CD1c-positive myeloid dendritic cell (primary cell): ENCODE measurements around the gene ENTPD8.
"Not testable (repeated sequence)": the region's sequence is repeated elsewhere in the genome, so short reads cannot be mapped to it uniquely, and the experiment has no call there.

Experiments used
- DNase-seq: peaks from one replicate; pipeline ENCODE4 v3.0.0-alpha.2; 2016; ENCODE audit errors: extremely low spot score

The ENTPD8 gene

DNA sequence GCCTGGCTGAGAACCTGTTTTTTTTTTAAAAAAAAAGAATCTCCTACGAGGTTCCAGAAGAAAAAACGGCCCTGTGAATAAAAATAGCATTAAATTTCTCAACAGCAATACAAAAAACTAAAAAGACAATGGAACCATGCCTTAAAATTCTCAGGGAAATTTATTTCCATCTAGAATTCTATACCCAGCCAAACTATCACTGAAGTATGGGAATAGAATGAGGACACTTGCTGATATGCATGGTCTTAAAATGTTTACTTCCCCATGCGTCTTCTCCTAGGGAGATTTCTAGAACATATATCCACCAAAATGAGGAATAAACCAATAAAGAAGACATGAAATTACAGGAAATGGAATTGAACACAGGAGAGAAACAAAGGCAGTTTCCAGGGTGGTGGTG, 34.5 kb upstream of the ENTPD8 start:
- DNase-seq = no peak

DNA sequence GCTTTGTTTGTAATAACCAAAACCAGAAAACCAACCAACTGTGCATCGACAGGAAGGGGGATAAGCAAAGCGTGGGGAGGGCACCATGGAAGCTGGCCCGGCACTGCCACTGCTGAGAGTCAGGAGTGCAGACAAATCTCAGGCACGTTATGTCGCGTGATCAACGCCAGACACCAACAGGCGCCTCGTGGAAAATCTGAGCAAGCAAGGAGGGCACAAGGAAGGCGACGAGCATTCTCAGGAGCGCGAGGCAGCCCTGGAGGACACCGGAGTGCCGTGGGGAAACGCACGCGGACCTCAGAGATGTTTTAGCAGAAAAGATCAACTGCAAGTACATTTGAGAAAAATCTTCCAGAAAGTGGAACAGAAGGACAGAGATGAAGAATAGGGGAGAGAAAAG, 33.1 kb upstream of the ENTPD8 start:
- no peak for DNase-seq

DNA sequence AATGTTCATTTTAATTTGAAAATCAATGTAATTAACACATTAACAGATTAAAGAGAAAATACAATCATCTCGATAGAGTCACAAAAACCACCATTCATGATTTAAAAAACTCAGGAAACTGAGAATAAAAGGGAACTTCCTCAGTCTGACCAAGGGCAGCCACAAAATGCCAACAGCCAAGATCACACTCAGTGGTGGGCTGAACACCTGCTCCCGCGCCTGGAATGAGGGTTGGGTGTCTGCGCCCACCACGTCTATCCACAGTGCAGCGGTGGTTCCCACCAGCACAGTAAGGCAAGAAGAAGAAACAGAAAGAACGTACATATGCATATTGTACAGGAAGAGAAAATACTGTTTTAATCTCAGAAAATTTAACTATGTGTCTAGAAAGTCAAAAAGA, 29.6 kb upstream of the ENTPD8 start:
- peak; percentile 18 for DNase-seq

DNA sequence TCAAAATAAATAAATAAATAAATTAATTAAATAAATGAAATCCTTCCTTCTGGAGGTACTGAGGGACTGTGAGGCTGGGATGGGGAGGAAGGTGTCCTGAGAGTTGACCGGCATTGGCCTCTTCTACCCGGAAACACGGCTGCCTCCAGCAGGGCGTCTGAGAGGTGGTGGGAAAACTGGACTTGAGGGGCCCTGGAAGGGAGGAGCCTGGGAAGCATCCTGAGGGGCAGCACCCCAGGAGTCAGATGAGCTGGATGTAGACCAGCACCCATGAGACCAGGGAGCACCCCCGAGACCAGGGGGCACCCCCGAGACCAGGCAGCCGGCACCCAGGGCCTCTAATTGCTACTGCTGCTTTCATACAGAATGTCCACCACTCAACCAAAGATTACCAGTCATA, 26.7 kb upstream of the ENTPD8 start:
- DNase-seq = no peak

DNA sequence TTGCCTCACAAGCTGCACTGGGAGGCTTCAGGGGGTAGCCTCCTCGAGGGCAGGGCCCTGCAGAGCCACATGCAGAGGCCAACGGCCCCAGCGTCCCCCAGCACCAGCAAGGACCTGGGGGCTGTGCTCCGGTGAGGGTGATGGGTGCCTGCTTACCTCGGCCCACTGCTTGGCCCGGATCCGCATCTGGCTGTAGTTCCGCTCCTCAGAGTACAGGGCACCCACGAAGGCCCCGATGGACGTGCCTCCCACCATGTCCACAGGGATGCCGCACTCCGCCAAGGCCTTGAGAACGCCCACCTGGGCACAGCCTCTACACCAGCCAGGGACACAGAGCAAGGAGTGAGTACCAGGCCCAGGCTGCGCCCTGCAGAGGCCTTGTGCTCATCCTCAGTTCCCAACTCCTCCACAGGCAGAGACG, 26.0 kb upstream of the ENTPD8 start:
- no peak for DNase-seq

DNA sequence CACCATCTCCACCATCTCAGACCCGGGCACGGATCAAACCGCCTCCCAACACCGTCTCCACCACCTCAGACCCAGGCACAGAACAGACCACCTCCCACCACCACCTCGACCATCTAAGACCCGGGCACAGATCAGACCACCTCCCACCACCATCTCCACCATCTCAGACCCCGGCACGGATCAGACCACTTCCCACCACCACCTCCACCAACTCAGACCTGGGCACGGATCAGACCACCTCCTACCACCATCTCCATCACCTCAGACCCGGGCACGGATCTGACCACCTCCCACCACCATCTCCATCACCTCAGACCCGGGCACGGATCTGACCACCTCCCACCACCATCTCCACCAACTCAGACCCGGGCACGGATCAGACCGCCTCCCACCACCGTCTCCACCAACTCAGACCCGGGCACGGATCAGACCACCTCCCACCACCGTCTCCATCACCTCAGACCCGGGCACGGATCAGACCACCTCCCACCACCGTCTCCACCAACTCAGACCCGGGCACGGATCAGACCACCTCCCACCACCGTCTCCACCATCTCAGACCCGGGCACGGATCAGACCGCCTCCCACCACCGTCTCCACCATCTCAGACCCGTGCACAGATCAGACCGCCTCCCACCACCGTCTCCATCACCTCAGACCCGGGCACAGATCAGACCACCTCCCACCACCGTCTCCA, 25.4 kb upstream of the ENTPD8 start:
- not testable (repeated sequence) for DNase-seq

DNA sequence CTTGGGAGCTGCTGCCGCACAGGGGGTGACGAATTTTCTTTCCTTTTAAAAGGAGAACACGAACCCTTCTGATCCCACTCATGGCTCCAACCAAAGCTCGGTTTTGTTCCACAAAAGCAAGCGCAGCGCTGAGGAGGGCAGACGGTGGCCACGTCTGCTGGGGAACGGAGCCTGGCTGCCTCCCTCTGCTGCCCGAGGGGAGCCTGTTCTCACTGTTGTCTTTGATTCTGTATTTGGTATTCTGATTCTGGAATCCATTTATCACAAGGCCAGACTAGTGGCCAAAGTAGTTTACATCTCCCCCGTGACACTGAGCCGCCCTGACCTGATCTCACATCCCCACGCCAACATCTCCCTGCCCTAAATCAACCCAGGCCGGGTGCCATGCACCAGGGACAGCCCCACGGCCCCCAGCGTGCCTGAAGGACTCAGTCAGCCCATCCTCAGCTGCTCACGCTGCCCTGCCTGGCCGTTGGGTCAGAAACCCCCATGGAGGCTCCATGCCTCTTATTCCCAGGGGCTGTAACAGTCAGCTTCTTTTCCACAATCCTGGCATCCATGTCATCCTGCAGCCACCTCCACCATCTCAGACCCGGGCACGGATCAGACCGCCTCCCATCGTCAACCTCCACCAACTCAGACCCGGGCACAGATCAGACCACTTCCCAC, 24.7 kb upstream of the ENTPD8 start:
- no peak for DNase-seq

DNA sequence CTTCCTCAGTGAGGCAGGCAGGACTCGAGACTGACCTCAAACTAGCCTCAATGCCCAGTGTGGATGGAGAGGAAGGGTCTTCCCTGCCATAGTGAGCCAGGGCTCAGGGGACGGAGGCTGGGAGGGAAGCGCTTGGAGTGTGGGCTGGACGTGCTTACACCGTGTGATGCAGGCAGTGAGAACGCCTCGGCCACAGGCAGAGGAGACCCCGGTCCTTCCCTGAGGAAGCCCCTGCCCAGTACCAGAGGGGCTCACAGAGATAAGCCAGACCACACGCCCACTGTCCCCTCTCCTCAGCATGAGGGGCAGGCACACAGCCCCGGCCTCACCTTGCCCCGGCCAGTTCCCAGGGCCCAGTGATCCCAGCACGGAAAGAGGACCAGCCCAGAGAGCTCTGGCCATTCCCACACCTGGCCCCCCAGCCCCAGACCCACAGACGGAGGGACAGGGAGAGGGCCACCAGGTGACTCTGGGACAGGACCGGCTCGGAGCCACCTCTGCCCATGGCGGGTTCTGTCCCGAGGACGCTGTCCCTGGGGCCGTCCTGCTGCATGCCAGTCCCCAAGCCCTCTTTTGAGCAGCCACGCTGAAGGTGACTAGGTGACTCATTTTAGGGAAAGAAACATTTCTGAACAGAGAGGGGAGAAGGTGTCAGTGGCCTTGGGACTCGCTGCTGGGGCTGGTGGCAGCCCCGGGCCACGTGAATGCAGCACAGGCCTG, 24.0 kb upstream of the ENTPD8 start:
- DNase-seq = no peak

DNA sequence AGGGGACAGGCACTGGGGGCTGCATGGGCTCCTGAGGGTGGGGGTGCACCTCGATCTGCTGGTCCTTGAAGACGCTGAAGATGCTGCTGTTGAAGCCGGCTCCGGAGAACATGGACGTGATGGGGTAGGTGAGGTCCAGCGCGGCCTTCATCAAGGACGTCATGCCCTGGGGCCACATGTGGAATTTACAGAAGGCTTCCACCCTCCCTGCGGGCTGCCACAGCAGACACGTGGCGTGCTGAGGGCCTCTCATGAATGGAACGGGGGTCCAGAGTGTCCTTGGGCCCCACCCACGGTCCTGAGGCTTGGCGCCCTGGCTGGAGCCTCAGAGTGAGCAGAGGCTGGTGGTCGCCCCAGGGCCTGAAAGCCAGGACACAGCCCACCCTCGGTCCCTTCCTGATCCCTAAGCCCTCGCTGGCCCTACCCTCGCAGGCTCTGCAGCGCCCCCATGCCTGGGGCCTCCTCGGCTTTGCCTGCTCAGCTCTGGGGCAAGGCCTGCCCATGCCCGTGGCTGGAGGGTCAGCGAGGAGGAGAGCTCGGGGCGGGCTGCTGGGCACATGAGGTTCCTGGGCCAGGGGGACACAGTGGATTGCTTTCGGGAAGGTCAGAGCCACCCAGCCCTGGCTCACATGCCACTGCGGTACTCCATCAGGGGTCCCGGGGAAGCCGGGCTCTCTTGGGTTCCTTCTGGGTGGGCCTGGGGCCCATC, 23.3 kb upstream of the ENTPD8 start:
- DNase-seq = no peak

DNA sequence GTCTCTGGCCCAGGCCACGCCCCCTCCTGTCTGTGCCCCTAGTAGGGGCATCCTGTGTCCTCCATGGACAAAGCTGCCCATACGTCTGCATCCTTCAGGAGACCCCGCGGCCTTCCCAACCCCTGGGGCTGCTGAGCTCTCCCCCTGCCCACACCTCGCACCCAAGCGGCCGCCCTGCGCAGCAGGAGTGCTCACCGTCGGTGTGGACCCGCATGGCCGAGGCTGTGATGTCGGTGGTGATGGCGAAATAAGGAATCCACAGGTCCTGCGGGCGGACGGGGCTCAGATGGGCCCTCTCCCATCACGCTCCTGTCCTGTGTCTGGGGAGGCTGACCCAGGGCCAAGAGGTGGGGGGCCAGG, 22.8 kb upstream of the ENTPD8 start:
- DNase-seq = no peak

DNA sequence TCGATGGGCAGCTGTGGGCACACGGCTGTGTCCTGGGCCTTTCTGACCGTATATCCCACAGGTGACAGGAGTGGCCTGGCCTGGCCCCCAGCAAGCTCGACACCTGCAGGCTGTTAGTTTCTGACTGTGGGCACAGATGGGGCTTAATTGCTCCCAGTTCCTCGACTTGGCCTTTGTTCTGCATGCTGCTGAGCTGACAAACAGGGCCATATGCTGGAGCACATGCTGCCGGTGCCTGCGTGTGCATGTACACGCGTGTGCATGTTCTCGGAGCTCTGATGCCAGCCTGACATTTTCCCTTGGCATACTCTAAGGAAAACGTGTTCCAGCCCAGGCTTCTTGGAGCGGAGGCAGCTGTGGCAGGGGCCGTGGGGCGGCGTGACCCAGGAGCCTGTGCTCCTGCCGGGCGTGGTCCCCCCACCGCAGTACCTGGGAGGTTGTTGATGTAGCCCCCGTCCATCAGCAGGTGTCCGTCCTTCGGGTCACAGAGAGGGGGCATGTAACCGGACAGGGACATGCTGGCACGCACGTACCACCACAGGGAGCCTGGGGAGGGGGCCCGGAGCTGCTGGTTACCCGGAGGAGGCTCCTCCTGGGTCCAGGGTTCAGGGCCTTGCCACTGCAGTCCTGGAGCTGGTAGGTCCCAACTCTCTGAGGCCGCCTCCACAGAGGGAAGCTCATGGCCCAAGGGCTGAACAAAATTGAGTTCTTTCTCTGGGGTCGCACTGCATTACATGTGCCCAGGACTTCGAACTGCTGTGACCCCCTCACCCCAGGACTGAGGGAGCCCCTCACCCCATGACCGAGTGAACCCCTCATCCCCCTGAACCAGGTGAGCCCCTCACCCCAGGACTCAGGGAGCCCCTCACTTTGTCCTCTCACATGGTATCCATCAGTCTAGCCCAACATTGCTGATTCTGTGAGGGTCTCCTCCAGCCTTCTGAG, 22.1 kb upstream of the ENTPD8 start:
- DNase-seq = no peak

DNA sequence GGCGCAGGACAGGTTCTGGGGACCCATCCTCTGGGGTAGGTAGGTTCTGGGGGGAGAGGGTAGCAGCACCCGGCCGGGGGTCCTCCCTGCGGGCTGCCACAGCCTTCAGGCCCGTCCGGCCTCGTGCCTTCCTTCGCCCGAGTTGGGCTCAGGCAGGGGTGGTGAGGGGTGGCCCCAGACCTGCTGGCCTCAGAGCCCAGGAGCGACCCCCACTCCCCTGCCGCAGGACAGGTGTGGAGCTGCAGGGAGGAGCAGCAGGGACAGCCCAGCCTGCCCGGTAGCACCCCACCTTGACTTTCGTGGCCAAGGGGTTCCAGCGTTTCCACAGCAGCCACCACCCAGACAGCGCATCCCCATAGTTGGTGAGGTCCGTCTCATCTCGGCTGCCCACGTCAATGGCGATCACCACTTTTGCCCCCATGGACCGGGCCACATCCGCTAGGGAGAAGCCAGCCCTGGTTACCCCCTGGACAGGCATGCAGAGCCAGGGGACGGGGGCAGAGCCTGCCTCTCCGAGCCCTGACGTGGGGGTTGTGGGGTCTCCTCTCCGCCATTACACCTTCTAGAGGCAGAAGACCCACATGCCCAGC, 21.3 kb upstream of the ENTPD8 start:
- no peak for DNase-seq

DNA sequence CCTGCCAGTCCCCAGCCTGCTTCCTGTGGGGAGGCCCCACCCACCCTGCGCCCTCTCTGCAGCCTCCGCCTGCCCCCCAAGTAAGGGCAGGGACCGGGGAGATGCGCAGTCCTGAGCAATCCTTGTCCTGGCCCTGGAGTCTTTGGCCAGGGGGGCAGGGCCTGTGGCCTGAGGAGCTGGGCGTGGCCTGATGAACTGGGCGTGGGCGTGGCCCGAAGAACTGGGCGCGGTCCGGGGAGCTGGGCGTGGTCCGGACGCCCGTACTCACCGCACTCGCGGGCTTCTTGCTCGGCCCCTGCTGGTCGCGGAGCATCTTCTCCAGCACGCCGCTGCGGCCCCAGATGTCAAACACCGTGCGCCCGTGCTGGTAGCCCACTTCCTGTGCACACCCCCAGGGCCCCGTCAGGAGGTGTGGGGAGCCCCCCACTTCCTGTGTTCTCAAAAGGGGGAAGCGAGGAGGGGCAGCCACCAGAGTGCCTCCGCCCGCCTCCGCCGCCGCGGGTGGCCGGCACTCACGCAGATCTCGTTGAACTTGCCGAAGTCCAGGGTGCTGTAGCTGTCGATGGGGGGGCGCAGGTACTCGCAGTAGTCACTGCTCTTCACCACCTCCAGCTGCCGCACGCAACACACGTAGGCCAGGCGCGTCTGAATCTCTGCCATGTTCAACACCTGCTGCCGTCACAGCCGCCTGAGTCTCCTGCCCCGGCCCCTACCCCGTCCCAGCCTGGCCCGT, 20.7 kb upstream of the ENTPD8 start:
- peak; percentile 93 for DNase-seq

DNA sequence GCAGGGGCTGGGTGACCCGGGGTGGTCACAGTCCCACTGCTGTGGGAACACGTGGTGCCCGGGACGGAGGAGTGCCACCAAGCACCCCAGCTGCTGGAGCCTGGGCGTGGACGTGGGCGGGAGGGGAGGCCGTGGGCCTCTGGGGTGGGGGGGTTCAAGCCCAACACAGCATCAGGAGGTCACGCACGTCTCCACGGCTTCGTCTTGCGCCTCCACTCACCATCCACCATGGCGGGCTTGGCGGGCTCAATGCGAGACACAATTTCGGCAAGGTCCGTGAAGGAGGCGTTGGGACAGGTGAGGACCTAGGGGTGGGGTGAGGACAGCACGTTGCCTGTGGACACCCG, 20.1 kb upstream of the ENTPD8 start:
- DNase-seq = no peak

DNA sequence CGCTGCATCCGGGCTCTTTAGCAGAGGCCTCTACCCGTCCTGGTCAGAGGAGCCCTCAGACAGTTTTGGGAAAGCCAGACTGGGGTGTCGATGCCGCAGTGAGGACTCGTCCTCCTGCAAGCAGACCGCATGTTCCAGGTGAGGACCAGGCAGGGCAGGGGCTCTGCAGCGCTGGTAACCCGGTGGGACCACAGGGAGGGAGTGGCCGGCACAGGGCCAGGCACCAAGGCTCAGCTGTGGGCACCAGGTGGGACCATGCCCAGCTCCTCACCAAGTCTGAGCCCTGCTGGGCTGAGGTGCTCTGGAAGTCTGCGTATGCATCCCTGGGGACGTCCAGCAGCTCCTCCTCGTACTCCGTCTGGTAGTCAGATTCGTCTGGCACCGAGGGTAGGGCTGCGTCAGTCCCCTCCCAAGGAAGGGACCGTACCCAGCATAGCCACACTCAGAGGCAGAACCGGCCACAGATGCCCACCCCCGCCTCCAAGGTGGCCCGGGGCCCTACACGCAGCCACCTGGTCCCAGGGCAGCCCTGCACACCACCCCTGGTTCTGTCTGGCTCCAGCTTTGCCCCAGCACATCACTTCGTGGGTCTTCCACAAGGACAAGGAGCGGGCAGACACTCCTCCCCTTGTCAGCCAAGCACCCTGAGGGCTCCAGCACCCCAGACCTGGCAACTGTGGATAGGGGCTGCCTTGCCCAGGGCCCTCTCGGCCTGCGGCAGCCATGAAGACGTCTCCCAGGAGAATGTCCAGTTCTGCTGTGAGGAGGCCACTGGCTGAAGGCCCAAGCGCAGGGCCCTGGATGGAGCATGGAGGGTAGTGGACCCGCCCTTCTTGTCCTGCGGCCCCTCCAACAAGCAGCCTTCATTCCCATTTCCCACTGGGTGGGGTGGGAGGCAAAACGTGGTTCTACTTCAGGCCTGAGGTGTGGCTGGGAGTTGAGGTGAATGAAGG, 19.5 kb upstream of the ENTPD8 start:
- DNase-seq = no peak

DNA sequence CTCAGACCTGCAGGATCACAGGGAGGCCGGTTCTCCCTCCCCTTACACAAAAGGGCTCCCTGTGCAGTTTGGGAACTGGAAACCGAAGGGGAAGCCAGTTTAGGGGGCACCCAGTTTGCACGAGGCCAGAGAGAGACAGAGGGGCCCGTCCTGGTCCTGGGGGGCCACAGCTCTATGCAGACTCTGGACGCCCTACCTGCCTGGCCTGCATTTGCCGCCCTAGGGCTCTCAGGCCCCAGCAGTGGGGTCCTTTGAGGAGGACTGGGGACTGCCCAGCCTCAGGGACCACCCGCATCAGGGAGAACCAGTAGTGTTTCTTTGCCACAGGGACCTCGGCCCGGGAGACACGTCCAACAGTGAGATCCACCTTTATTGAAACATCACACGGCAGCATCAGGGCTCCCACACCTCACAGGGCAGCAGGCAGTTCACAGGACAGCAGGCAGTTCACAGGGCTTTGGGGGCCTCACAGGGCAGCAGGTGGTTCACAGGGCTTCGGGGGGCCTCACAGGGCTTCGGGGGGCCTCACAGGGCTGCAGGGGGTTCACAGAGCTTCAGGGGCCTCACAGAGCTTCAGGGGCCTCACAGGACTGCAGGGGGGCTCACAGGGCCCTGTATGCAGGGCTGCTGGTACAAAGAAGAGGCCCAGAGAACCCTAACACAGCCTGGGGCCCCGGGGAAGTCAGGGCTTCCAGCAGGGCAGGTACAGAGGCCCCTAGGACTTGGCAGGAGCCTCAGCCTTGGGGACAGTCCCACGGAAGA, 18.6 kb upstream of the ENTPD8 start:
- no peak for DNase-seq

DNA sequence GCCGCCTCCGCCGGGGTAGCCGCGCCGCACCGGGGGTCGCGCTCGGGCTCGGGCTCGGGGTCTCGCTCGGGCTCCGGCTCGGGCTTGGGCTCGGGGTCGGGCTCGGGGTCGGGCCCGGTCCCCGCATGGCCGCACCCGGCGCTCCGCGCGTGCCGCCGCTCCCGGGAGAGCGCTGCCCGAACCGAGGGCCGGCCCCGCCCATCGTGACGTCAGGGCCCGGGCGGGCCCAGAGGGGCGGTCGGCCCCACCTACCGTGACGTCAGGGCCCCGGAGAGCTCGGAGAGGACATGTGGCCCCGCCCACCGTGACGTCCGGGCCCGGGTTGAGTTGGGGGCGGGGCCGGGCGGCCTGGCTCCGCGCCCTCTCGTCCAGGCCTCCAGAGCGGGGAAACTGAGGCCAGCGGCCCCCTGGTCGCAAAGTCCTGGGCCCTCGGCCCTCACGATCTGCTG, 18.0 kb upstream of the ENTPD8 start, which contains the start of gene NSMF:
NSMF (minus strand) TSS at position 183 of the 449 bp plus-strand sequence. CDS start 232 bp downstream, outside the sequence.
- peak; percentile 97 for DNase-seq
